ENCODE results near the gene KIF26A. TPM values are rescaled to one million over a fixed set of nuclear protein-coding genes. Genes with fewer than 3 reads are reported as not detected.
"Not testable (repeated sequence)": the region's sequence is repeated elsewhere in the genome, so short reads cannot be mapped to it uniquely, and the experiment has no call there.

KIF26A gene
- total RNA-seq, 1 experiment from 2014 or later: 1.4 TPM

DNA sequence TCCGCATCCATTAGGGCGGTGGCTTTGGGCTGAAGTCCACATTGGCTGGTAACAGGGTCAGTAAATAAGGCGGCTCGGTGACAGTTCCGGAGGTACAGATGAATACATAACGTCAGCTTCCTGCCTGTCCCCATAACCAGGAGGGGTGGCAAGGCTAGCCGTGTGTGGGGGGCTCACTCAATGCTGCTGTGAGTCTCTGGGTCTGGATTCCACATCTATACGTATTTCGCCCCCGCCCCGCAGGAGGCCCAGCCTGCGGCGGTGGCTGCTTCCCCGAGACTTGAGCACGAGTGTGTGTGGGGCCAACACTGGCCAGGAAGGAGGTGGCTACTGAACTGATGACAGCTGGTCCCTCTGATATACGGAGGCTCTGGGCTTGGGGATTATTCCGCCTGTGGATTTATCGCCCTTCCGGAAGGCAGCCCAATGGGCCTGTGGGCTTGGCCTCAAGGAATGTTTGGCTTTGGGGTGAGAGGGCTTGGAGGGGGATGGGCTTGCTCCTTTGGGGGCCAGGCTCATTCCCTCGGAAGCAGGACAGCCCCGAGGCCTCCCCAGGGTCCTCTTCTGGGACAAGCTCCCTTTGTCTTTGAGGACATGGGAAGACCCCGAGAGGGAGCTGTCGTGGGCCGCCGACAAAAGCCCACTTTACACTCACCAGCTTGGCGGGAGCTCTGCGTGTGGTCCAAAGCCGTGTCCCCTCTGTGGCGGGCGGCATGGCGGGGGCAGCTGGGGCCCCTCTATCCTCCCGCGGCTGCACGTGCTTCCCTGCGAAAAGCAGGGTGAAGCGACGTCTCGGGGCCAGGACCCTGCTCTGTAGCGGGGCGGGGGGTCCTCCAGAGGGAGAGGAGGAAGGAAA, 82.1 kb downstream of the KIF26A start:
- no peak for DNase-seq (ENCODE audit: low read depth)

DNA sequence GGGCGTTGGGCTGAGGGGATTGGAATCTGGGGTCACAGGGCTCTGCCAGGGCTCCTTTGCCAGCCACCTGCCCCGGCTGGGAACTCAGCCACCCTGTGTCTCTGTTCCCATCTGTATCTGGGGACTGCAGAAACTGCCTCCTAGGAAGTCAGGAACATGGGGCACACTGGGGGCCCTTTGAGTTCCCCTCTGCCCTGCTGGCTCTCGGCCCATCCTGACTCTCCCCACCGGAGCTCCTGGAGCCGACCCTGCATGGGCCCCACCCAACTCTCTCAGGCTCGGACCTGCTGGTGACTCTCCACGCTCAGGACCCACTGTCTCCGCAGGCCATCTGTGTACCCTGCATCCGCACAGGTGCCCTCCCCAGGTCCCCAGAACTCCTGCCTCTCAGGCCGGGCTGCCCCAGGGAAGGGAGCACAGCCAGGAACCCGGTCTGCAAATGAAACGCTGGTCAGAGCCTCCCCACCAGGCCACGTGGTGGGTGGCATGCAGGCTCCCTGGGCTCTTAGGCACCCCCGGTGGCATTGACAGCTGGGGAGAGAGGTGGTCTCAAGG, 82.8 kb downstream of the KIF26A start:
- DNase-seq (ENCODE audit: low read depth): no peak

DNA sequence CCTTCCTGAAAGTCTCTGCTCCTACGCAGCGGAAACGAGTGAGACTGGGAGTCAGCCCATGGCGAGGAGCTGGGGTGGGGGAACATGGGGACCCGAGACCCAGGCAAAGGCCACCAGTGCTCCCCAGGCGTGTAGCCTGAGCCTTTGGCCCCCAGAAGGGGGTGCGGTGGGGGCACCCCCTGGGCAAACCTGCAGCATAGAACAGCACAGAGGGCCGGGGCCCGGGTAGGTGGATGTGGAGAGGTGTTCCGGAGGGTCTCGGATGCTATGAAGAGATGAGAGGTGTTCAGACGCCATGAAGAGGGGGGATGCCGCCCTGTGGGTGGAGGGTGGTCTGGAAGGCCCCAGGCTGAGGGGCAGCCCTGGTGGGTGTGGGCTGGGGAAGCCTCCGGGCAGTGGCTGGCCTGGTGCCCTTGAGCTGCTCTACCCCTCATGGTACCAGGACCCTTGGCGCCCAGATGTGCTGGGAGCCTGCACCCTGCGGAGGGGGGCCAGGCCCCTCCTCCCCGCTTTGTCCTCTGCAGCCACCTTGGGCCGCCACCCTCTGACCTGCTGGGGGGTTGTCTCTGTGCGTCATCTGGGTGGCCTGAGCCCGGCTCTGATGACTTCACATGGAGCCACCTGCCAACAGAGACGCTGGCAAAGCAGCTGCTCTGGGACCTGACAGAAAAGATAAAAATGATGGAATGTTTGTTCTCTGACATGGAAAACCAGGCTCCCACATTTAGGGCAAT, 83.4 kb downstream of the KIF26A start:
- no peak for DNase-seq (ENCODE audit: low read depth)

DNA sequence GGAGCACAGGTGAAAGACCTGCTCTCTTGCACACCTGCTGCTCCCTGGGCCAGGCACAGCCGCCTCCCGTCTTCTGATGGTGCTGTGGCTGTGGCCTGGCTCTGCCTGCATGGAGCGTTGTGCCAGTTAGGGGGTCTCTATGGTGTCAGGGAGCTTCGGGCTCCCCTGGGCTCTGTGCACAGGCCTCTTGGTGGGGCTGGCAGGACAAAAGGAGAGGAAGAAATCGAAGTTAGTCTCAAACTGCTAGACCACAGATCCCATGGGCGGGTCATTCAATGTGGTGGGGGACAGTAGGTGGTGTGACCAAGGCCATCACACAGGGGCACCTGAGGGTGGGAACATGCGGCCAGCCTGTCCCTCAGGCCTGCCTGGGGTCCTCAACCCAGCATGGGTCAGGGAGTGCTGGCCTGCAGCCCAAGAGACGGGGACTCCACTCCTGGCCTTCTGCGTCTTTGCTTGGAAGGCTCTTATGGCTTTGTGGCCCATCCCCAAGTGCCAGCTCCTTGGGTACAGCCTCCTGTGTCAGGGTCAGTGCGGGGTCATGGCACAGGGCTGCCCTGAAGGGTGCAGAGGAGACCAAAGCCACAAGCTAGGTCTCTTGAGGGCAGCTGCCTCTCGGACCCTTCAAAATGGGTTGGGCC, 84.1 kb downstream of the KIF26A start:
- no peak for DNase-seq (ENCODE audit: low read depth)

DNA sequence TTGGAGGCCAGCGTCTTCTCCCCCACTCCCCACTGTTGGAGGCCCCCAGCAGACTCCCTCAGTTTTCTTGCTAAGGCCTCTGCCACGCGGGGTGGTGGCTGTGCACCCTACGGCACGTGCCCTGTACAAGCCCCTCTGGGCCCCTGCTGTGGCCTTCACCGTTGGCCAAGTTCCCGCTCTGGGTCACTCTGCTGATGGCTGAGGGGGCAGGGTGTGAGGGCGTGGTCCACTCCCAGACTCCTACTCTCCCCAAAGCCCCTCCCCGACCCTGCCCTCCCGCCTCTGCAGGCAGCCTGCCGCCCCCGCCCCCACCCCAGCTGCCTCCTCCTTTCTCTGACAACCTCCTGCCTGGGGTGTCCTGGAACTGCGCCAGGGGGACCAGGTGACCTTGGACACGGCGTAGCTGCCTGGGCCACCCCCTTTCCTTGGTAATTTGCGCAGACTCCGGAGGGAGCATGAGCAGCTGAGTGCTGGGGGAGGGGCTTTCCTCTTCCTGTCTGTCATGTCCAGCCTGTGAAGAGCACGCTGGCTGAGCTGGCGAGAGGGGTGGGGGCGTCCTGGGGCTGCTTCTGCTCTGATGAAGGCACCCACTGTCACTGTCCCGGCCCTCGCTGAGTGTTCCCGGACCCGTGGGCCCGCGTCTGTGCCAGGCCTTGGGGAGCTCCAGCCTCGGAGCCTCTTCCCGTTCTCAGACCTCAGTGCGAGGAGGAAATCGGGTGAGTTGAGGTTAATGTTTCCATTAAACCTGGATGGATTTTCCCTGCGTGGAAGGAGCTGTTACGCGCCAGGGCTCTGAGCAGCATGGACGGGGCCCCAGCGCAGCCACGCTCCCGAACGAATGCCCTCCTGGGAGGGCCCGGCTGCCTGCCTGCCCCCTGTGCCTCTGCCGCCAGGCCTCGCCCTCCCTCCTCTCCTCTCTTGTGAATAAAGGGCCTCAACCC, 85.0 kb downstream of the KIF26A start:
- DNase-seq (ENCODE audit: low read depth): no peak

DNA sequence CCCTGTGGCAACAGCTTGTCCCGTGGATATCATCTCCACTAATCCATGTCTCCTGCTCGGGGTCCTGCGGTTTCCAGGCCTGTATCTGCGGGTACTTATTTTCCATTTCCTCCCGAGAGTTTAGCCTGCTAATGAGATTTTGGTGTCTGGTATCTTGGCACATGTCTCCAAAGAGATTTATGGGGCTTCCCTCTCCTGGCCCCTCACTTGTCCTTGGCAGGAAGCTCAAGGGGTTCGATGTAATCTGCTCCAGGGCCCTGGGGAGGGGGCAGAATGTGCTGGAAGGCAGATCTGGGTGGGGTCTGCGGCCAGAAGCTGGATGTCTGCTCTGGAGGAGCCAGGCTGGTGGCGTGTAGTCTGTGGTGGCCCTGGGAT, 85.7 kb downstream of the KIF26A start:
- DNase-seq (ENCODE audit: low read depth): no peak

DNA sequence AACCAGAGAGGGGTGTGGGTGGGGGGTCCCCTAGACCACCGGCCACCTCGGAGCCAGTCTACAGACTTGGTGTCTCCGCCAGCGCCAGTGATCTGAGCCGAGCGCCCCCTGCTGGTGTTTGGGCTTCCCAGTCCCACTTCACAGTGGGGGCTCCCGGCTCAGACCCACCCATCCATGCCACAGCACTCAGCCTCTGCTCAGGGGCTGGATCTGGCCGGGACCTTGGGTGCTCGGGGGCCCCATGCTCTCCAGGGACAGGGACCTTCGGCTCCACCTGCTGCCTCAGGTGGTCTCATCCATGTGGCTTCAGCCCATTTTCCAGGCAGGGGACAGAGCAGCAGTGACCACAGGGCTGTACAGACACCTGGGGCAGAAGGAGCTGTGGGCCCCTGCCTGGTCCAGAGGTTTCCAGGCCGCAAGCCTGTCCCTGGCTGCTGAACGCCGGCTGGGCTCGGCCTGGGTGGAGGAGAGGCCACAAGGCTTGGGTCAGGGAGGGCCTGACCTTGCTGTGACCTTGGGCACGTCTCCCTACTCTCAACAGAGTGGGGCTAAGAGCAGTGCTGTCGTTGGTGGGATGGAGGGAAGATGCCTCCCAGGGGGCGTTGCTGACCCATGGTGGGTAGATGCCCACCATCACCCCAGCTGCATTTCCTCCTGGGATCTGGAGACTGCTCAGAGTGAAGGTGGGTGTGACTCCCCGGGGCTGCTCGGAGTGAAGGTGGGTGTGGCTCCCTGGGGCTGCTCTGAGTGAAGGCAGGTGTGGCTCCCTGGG, 86.3 kb downstream of the KIF26A start:
- no peak for DNase-seq (ENCODE audit: low read depth)

DNA sequence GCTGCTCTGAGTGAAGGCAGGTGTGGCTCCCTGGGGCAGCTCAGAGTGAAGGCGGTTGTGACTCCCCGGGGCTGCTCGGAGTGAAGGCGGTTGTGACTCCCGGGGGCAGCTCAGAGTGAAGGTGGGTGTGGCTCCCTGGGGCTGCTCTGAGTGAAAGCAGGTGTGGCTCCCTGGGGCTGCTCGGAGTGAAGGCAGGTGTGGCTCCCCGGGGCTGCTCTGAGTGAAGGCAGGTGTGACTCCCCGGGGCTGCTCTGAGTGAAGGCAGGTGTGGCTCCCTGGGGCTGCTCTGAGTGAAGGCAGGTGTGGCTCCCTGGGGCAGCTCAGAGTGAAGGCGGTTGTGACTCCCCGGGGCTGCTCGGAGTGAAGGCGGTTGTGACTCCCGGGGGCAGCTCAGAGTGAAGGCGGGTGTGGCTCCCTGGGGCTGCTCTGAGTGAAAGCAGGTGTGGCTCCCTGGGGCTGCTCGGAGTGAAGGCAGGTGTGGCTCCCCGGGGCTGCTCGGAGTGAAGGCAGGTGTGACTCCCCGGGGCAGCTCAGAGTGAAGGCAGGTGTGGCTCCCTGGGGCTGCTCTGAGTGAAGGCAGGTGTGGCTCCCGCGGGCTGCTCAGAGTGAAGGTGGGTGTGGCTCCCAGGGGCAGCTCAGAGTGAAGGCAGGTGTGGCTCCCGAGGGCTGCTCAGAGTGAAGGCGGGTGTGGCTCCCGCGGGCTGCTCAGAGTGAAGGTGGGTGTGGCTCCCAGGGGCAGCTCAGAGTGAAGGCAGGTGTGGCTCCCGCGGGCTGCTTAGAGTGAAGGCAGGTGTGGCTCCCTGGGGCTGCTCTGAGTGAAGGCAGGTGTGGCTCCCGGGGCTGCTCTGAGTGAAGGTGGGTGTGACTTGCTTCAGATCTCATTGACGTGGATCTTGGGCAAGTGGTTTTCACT, 87.1 kb downstream of the KIF26A start:
- not testable (repeated sequence) for DNase-seq (ENCODE audit: low read depth)

DNA sequence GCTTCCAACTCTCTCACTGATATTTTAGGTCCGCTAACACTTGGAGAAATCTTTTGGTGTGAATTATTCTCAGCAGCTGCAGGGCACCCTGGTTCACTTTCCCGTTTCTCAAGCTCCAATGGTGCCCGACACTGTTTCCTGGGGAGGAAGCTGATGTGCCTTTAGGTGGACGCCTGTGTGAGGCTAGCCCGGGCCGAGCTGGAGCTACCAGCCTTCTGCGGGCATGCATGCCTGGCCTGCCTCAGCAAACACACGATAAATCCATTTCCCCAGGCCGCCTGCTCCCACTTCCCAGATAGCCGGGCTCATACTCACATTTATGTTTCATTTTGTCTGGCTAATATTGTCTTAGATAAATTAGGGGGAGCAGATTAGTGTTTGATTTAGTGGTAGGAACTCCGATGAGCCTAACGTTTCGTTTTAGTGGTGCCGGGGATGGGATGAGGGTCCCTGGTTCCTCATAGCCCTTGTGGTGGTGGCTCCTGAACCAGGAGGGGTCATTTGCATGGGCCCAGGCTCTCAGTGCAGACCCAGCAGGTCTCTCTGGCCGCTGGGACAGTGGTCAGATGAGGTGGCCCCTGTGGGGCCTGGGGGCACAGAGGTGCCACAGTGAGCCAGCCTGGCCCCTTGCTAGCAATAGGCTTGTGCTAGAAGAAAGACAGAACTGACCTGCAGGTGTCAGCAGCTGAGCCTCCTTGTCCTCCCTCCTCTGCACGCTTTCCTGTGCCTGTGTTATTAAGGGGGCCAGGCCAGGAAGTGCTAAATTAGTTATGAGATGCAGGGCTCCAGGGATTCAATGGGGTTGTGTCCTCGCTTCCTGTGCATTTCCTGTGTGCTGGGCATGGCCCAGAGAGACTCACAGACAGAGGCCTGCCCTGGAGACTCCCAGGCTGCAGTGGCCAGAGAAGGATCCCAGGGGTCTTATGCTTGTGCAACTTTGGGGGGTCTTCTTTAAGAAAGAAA, 88.3 kb downstream of the KIF26A start:
- no peak for DNase-seq (ENCODE audit: low read depth)

DNA sequence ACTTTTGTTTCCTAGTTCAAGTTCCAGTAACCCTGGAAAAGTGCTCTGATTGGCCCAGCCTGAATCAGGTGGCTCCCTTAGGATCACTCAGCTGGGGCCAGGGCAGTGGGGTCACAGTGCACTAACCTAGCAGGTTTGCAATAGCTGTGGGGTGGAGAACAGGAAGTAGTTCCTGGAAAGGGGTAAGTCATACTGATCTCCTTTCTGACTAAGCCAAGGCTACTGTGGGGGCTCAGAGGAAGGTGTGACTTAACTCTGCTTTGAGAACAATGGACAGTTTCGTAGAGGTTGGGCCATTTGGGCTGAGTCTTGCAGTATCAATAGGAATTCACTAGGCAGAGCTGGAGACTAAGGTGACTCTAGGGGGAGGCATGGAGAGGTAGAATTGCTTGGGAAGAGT, 89.4 kb downstream of the KIF26A start:
- no peak for DNase-seq (ENCODE audit: low read depth)

DNA sequence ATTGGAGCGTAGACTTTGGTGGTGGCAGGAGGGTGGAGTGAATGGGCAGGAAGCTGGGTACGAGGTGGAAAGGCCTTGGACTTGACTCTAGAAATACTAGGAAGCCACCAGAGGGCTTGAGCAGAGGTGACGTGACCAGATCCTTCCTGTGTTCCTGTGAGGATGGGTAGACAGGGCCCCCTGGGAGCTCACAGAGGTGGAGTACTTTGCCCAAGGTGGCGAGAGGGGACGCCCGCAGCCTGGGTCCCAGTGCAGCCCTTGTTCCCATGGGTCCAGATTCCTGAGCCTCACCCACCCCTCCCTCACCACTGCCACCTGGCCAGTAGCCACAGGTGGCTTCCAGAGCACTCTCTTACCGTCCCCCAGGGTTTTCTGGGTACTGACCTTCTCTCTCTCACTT, 89.8 kb downstream of the KIF26A start:
- no peak for DNase-seq (ENCODE audit: low read depth)

DNA sequence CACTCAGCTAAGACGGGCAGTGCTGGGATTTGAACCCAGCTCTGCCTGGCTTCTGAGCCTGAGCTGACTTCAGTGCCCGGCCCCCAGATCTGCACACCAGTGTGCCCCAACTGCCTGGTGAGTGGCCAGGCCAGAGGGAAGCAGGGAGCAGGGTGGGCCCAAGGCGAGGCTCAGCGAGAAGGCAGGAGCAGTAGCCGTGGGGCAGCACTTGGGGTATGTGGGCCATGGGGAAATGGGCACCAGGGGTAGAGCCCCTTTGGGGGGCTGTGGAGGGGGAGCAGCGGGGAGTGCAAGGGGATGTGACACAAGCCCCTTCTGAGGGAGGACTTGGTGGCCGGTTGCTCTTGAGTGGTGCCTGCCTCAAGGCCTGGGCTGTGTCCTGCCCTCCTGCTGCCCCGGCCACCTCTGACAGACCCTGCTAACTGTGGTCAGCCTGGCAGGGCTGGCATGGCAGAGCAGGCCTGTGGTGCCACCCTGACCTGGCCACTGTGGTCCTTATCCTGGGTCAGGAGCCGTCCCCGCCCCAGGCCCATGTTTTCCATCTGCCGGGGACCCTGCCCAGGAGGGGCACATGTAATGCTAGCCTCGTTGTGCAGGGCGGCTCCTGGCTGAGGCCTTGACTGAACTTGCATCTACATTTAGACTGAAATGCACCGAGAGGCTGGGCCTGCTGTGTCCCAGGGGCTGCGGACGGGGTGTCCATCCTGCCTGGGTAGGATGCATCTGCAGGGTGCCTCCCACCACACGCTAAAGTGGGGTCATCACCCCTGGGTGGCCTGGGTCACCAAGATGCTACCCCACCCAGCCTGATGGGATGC, 90.5 kb downstream of the KIF26A start:
- no peak for DNase-seq (ENCODE audit: low read depth)

DNA sequence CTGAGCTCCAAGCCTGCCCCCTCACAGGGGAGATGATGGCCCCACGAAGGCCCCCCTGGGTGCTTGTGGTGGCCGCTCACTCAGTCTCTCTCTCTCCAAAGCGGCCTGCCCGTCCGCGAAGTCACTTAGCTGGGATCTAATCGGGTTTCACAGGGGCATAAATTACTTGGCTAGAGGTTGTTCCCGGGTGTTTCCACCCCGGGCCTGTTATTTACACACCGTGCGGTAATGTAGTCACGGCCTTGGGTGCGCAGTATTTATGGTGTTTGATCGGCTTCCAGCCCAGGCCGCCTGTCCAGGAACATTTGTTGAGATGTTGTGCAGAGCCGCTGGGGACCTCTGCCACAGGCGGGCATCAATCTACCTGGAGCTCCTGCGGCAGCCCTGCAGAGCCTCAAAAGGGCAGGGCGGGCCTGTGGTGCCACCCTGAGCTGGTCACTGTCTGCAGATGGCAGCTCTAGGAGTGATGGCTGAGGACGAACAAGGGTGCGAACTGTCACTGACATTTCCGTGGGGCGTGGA, 91.2 kb downstream of the KIF26A start:
- no peak for DNase-seq (ENCODE audit: low read depth)

DNA sequence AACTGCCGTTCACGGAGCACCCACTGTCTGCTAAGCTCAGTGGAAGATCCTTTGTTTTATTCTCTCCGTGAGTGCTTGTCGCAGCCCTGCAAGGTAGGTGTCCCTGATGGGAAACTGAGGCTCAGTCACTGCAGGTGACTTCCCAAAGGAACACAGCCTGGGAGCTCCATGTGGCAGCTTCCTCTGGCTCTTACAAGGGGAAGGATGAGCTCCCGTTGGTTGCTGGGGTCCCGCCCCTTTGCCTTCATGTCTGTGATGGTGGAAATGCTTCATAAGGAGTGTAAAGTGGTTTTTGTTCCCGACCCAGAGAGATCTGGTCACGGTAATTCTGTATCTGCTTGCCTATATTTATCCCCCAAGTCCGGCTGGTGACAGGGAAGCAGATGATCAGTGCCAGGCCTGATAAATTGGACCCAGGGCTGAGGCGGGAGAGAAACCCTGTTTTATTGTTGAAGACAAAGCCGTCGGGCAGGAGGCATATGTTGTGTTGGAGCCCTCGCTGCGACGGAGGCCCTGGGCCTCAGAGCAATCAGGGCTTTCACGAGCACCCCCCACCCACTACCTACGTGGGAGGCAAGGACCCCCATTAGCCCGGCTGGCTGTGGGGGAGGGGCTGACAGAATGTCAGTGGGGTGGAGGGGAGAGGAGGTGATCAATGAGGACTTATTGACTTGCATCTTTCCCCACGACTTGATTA, 91.9 kb downstream of the KIF26A start:
- no peak for DNase-seq (ENCODE audit: low read depth)

Data from HT1080 (cell line).